GM12878 (cell line): ENCODE data around the gene ATP2A3. TPM values are rescaled to one million over a fixed set of nuclear protein-coding genes. Genes with fewer than 3 reads are reported as not detected.

Experiments used
- ATAC-seq: fragments of 200-7000 bp; cut with Tn5 transposase; 3 replicates; pipeline ENCODE4 v1.9.1; 2020; ENCODE audit warnings: mild to moderate bottlenecking, moderate library complexity
- BruUV-seq: library from RNA; stranded (reverse); fragments of 400-500 nt; replicated peaks from 2 replicates; lab custom pipeline; 2021; lab: Mats Ljungman, UMichigan
- CTCF ChIA-PET: fragments of 300-600 bp; sonication (Branson Sonifier 250); formaldehyde crosslinking; extraction: SDS; loops from one replicate; lab custom pipeline; 2021; ENCODE audit warnings: inconsistent platforms; lab: Yijun Ruan, JAX
- POLR2A ChIA-PET: fragments of 350-600 bp; formaldehyde crosslinking; extraction: SDS; loops from one replicate; lab custom pipeline; 2021; ENCODE audit warnings: inconsistent platforms; lab: Charles Lee
- RAD21 ChIA-PET: fragments of 300-600 bp; sonication (Branson Sonifier 250); formaldehyde crosslinking; loops from one replicate; lab custom pipeline; 2023; ENCODE audit warnings: antibody characterized with exemption; ENCODE audit not compliant: unreplicated experiment; lab: Charles Lee
- SMC1A ChIA-PET: fragments of 300-600 bp; sonication (Branson Sonifier 250); formaldehyde crosslinking; loops from one replicate; lab custom pipeline; 2023; ENCODE audit not compliant: unreplicated experiment, uncharacterized antibody; lab: Charles Lee
- DNase-seq: peaks from one replicate; pipeline ENCODE4 v3.0.0-alpha.2; 2011; ENCODE audit warnings: low read depth, low spot score
- FAIRE-seq: peaks from 3 replicates; lab custom pipeline; 2011; peaks lifted over from hg19 to GRCh38; lab: Jason Lieb, UNC
- H2AFZ ChIP-seq: 2 replicates; pipeline ENCODE4 v1.6.0; 2011; ENCODE audit warnings: low read depth, low read length, control low read depth; ENCODE audit not compliant: control insufficient read depth
- H3K27ac ChIP-seq: 2 replicates; pipeline ENCODE4 v1.5.1; 2011; ENCODE audit warnings: control low read depth; ENCODE audit not compliant: control insufficient read depth, insufficient read depth
- H3K27me3 ChIP-seq, 2 experiments: replicated peaks in 1 of 2; 2 replicates each; pipeline versions ENCODE4 v1.6.0 to v1.6.1; 2011; ENCODE audit warnings: low read length in 1 of 2; ENCODE audit not compliant: control insufficient read depth in 2 of 2, insufficient read depth in 2 of 2
- H3K36me3 ChIP-seq, 2 experiments: 2 replicates each; pipeline ENCODE4 v1.5.1; 2011; ENCODE audit warnings: low read length in 1 of 2; ENCODE audit not compliant: control insufficient read depth in 2 of 2, insufficient read depth in 2 of 2
- H3K4me1 ChIP-seq: 2 replicates; pipeline ENCODE4 v1.6.1; 2011; ENCODE audit warnings: mild to moderate bottlenecking, low read length, moderate library complexity, mixed read lengths; ENCODE audit not compliant: control insufficient read depth, insufficient read depth
- H3K4me2 ChIP-seq: 2 replicates; pipeline ENCODE4 v1.6.0; 2011; ENCODE audit warnings: control low read depth; ENCODE audit not compliant: control insufficient read depth, insufficient read depth
- H3K4me3 ChIP-seq: fragments of 200-600 bp; sonication (generic); 2 replicates; pipeline ENCODE4 v1.5.1; 2016
- H3K79me2 ChIP-seq: 2 replicates; pipeline ENCODE4 v1.6.0; 2011; ENCODE audit warnings: low read length; ENCODE audit not compliant: control insufficient read depth, insufficient read depth
- H3K9ac ChIP-seq: 2 replicates; pipeline ENCODE4 v1.8.0; 2011; ENCODE audit warnings: low read length, control low read depth, mixed read lengths; ENCODE audit not compliant: control insufficient read depth, insufficient read depth
- H3K9me3 ChIP-seq: replicated peaks from 3 replicates; pipeline ENCODE4 v1.5.1; 2011; ENCODE audit warnings: mild to moderate bottlenecking, low read length; ENCODE audit not compliant: control insufficient read depth, insufficient read depth
- H4K20me1 ChIP-seq: 2 replicates; pipeline ENCODE4 v1.6.0; 2011; ENCODE audit not compliant: control insufficient read depth, insufficient read depth
- BRCA1 ChIP-seq: IDR thresholded peaks from 2 replicates; pipeline ENCODE4 v1.6.1; 2011; ENCODE audit warnings: low read depth, low read length, improper control_type of control experiment
- HDAC6 ChIP-seq: fragments of 200-600 bp; sonication (generic); IDR thresholded peaks from one replicate; pipeline ENCODE4 v1.8.0; 2017; ENCODE audit warnings: antibody characterized with exemption; ENCODE audit not compliant: unreplicated experiment
- IKZF1 ChIP-seq: fragments of 450-650 bp; conservative IDR thresholded peaks from 2 replicates; pipeline ENCODE4 v1.6.1; 2017; ENCODE audit warnings: antibody characterized with exemption, mild to moderate bottlenecking
- KLF5 ChIP-seq: fragments of 450-650 bp; IDR thresholded peaks from 2 replicates; pipeline ENCODE4 v1.6.1; 2014; ENCODE audit warnings: mild to moderate bottlenecking; ENCODE audit not compliant: partially characterized antibody
- MEF2B ChIP-seq: fragments of 450-650 bp; IDR thresholded peaks from 2 replicates; pipeline ENCODE4 v1.6.1; 2018; ENCODE audit warnings: mild to moderate bottlenecking, moderate library complexity; ENCODE audit not compliant: partially characterized antibody, poor library complexity, severe bottlenecking
- MTA3 ChIP-seq: IDR thresholded peaks from 2 replicates; pipeline ENCODE4 v1.6.1; 2012; ENCODE audit warnings: low read length, inconsistent platforms, borderline replicate concordance
- POU2F2 ChIP-seq: IDR thresholded peaks from 3 replicates; pipeline ENCODE4 v1.6.1; 2011; ENCODE audit warnings: low read depth, mild to moderate bottlenecking, low read length, borderline replicate concordance
- SPI1 ChIP-seq: IDR thresholded peaks from 2 replicates; pipeline ENCODE4 v1.6.1; 2011; ENCODE audit warnings: low read depth, mild to moderate bottlenecking, low read length, moderate library complexity, borderline replicate concordance; ENCODE audit not compliant: insufficient read depth
- SREBF2 ChIP-seq: IDR thresholded peaks from 2 replicates; pipeline ENCODE4 v1.6.1; 2012; ENCODE audit warnings: mild to moderate bottlenecking, low read length
- TARDBP ChIP-seq: IDR thresholded peaks from 2 replicates; pipeline ENCODE4 v1.6.1; 2016; ENCODE audit warnings: borderline replicate concordance
- ZNF207 ChIP-seq: fragments of 450-650 bp; IDR thresholded peaks from 2 replicates; pipeline ENCODE4 v1.6.1; 2014; ENCODE audit warnings: antibody characterized with exemption, mild to moderate bottlenecking, borderline replicate concordance
- WGBS: methylation state at CpG from one replicate; pipeline ENCODE4 v1.1.6; 2016; ENCODE audit warnings: low lambda C conversion rate; ENCODE audit not compliant: insufficient replicate concordance, insufficient coverage; ENCODE audit errors: missing lambda C conversion rate; 5-methylcytosine and 5-hydroxymethylcytosine counted together
- in situ Hi-C: fragments of 300-500 bp; cut with MboI; formaldehyde crosslinking; loops from 9 replicates; pipeline ENCODE4 v1.14.3; 2018; ENCODE audit warnings: mixed read lengths
- intact Hi-C: fragments of 100-400 bp; cut with micrococcal nuclease; formaldehyde crosslinking; loops from one replicate; pipeline ENCODE4 v1.14.2; 2022; ENCODE audit not compliant: unreplicated experiment
- polyA plus RNA-seq, 11 experiments: library from polyadenylated mRNA; depleted of rRNA in 4 of 11; unstranded in 6 of 11; stranded (reverse) in 5 of 11; fragments of >200 nt; fragmentation: Nextera tagmentation in 4 of 11; fragmentation: Illumina TruSeq in 1 of 11; extraction: Ambion mirVana in 4 of 11; extraction: Trizol in 1 of 11; gene quantifications; 1 replicate in 1 of 11; 2 replicates in 10 of 11; pipeline versions ENCODE4 v1.2.1 to v1.2.3, GENCODE V29; 2011 to 2016; ENCODE audit warnings: inconsistent platforms in 2 of 11, missing spikeins in 2 of 11, low read depth in 1 of 11
- total RNA-seq, 4 experiments: library from RNA; depleted of rRNA in 3 of 4; stranded (reverse); fragments of >200 nt in 3 of 4; fragmentation: Illumina TruSeq in 1 of 4; extraction: Trizol in 1 of 4; gene quantifications; 2 replicates each; pipeline versions ENCODE4 v1.2.1 to v1.2.3, GENCODE V29; 2013 to 2021
- TF ChIP-seq, protein P1 (sequence below): IDR thresholded peaks from 2 replicates; pipeline ENCODE4 v1.6.1; 2011; ENCODE audit warnings: low read depth, low read length, improper control_type of control experiment, borderline replicate concordance

The ATP2A3 gene
- total and polyA plus RNA-seq, 10 of the 15 experiments (the other 5 are each of a cell fraction or from before 2014, with no cell fraction given), result 1.0 to 99.2 (median 37.9) TPM

DNA sequence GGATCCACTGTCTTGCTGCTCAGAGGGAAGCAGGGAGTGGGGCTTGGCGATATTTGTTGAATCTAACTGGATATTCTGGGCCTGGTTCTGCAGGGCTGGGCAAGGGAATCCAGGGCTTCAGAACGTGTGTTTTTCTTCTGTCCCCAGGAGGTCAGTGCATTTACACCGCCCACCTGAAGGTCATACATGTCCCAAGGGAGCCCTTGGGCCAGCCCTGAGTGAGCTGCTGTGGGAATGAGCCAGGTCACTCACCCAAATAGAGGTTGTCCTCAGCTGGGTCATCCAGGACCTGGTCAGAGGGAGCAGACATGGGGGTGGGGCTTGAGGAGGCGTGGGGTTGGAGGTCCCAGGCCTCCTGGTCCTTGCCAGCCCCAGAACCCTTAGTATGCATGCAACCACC lies 82.0 kb downstream of the ATP2A3 start:
- intact Hi-C loops, result no loop called here
- DNase-seq, result no peak
- H3K27ac ChIP-seq, result no peak overlapping the region
- peak; percentile 31 for ATAC-seq
- H3K9ac ChIP-seq, result no peak overlapping the region
- no peaks in the 10 kb centered on the region for H3K27me3 ChIP-seq
- no peak overlapping the region for H2AFZ ChIP-seq
- no peak overlapping the region for H3K4me3 ChIP-seq
- no peak overlapping the region for H3K4me2 ChIP-seq
- TF ChIP-seq IKZF1 (no peak), MEF2B (peak; percentile 42)
- ChIA-PET CTCF (no interaction called here), SMC1A (no interaction called here), POLR2A (no interaction called here), RAD21 (no interaction called here)
- in situ Hi-C loops, result no loop called here
- no peaks in the 10 kb centered on the region for H3K36me3 ChIP-seq
- no peaks in the 10 kb centered on the region for H4K20me1 ChIP-seq
- 27% methylated on average over 4 of the region's 4 CpGs for WGBS
- FAIRE-seq, result no peak
- H3K9me3 ChIP-seq, result no peaks in the 10 kb centered on the region
- H3K79me2 ChIP-seq, result no peaks in the 10 kb centered on the region
- no TSS peak for BruUV-seq
- H3K4me1 ChIP-seq, result no peaks in the 10 kb centered on the region; the same call in 1 of the 2 replicates

- H3K36me3 ChIP-seq, result no peaks in the 10 kb centered on the region
- intact Hi-C loops, result no loop called here
- FAIRE-seq (no peak), DNase-seq (no peak), ATAC-seq (no peak)
- ChIA-PET SMC1A (no interaction called here), CTCF (interaction anchor here (1.4 kb wide), 1 partner anchor 143 kb away, joined by 3 read pairs; no protein-coding TSS in a partner anchor), RAD21 (no interaction called here), POLR2A (no interaction called here)
- no peak overlapping the region for H3K4me2 ChIP-seq
- H2AFZ ChIP-seq, result no peak overlapping the region
- no peaks in the 10 kb centered on the region for H3K27me3 ChIP-seq
- WGBS, result 54% methylated on average over 7 of the region's 7 CpGs
- H3K9ac ChIP-seq, result no peak overlapping the region
- H3K4me1 ChIP-seq, result no peaks in the 10 kb centered on the region
- no peaks in the 10 kb centered on the region for H3K79me2 ChIP-seq
- H3K9me3 ChIP-seq, result no peaks in the 10 kb centered on the region
- no peak for TF ChIP-seq HDAC6
- TF ChIP-seq, protein P1, sequence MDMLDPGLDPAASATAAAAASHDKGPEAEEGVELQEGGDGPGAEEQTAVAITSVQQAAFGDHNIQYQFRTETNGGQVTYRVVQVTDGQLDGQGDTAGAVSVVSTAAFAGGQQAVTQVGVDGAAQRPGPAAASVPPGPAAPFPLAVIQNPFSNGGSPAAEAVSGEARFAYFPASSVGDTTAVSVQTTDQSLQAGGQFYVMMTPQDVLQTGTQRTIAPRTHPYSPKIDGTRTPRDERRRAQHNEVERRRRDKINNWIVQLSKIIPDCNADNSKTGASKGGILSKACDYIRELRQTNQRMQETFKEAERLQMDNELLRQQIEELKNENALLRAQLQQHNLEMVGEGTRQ, result no peak
- no peak for TF ChIP-seq SPI1
- TF ChIP-seq POU2F2, result no peak
- no peak for TF ChIP-seq KLF5
- no peak for TF ChIP-seq SREBF2
- no peak for TF ChIP-seq ZNF207
- no peak for TF ChIP-seq TARDBP
- TF ChIP-seq MTA3, result no peak
- TF ChIP-seq BRCA1, result no peak
- no peak overlapping the region for H3K27ac ChIP-seq
- no peaks in the 10 kb centered on the region for H4K20me1 ChIP-seq
- no TSS peak for BruUV-seq
- in situ Hi-C loops, result no loop called here
- H3K4me3 ChIP-seq, result no peak overlapping the region
Observed at GRCh38 chr17:3880983-3881382, 83.3 kb downstream of the ATP2A3 start.
